Pancreas (tissue), 10 donors: ENCODE data around the gene AP5Z1. TPM values are rescaled to one million over a fixed set of nuclear protein-coding genes. Genes with fewer than 3 reads are reported as not detected.

Source experiments
- ATAC-seq, 4 donors: fragments of 200-7000 bp; cut with Tn5 transposase; one replicate each; pipeline versions ENCODE4 v1.8.0 to v1.9.1; 2020; ENCODE audit warnings: mild to moderate bottlenecking in 4 of 4, moderate library complexity in 4 of 4
- DNase-seq, 6 donors: peaks; one replicate each; pipeline ENCODE4 v3.0.0-alpha.2; 2020
- FAIRE-seq: peaks from 2 replicates; lab custom pipeline; 2012; peaks lifted over from hg19 to GRCh38; lab: Jason Lieb, UNC
- H3K27ac ChIP-seq, 4 donors: fragments of 200-600 bp; sonication (generic); 1 replicate in 3 of 4; 2 replicates in 1 of 4; pipeline versions ENCODE4 v1.5.0 to v1.8.0; 2020
- H3K27me3 ChIP-seq, 4 donors: fragments of 200-600 bp; one replicate each; pipeline ENCODE4 v1.8.0; 2021
- H3K36me3 ChIP-seq, 3 donors: fragments of 200-600 bp; sonication (generic) in 1 of 3; one replicate each; pipeline versions ENCODE4 v1.5.0 to v1.8.0; 2020 to 2021
- H3K4me1 ChIP-seq, 3 donors: fragments of 200-600 bp; one replicate each; pipeline ENCODE4 v1.8.0; 2021
- H3K4me3 ChIP-seq, 4 donors: fragments of 200-600 bp; sonication (generic) in 2 of 4; one replicate each; pipeline versions ENCODE4 v1.5.0 to v1.8.0; 2020 to 2021
- H3K9me3 ChIP-seq, 4 donors: fragments of 200-600 bp; one replicate each; pipeline ENCODE4 v1.8.0; 2021
- WGBS, 2 donors: extraction: QIAGEN DNeasy Blood & Tissue Kit; methylation state at CpG; one replicate each; pipeline ENCODE4 v1.1.7; 2013; 5-methylcytosine and 5-hydroxymethylcytosine counted together
- intact Hi-C, 3 donors: fragments of 100-400 bp; cut with DNase I; formaldehyde crosslinking; loops; one replicate each; pipeline versions ENCODE4 v1.11.1 to v1.14.2; 2022
- polyA plus RNA-seq, 2 donors: library from polyadenylated mRNA; stranded (reverse); fragments of 200-250 nt; gene quantifications; one replicate each; pipeline ENCODE4 v1.2.3, GENCODE V29; 2013
- total RNA-seq, 6 donors: library from RNA; stranded (reverse); fragmentation: NEBNext Ultra II Directional in 4 of 6; extraction: Animal tissue kit (Norgen Biotek cat#: 25700) in 4 of 6; gene quantifications; one replicate each; pipeline versions ENCODE4 v1.2.1 to v1.2.4, GENCODE V29; 2021 to 2023
- TF ChIP-seq, protein P1 (sequence below), 4 donors: fragments of 200-600 bp; sonication (generic) in 3 of 4; IDR thresholded peaks; one replicate each; pipeline versions ENCODE4 v1.5.0 to v1.8.0; 2021; ENCODE audit warnings: antibody characterized with exemption in 4 of 4
- donor health status: healthy with polysubstance abuse.
- donor health status: DM: no; HTN: no; CAD: no; lungs with moderate emphysema.
- donor health status: DM: no; HTN: no; CAD: no.
- donor health status: control.
- donor health status: control.
- donor health status: Bipolar disorder and iron deficiency.
- donor health status: DM: yes; HTN: yes; CAD: no.
- donor health status: DM: no; HTN: no; CAD: no.
- donor health status: DM: no; HTN: no; CAD: no.
- donor health status: DM: yes; HTN: yes; CAD: no.

The AP5Z1 gene
- total RNA-seq (10 to 100 TPM; 12.8 to 28.8 (median 16.9) TPM), polyA plus RNA-seq (10 to 100 TPM; 80.5 to 81.2 TPM)

- TF ChIP-seq, protein P1, sequence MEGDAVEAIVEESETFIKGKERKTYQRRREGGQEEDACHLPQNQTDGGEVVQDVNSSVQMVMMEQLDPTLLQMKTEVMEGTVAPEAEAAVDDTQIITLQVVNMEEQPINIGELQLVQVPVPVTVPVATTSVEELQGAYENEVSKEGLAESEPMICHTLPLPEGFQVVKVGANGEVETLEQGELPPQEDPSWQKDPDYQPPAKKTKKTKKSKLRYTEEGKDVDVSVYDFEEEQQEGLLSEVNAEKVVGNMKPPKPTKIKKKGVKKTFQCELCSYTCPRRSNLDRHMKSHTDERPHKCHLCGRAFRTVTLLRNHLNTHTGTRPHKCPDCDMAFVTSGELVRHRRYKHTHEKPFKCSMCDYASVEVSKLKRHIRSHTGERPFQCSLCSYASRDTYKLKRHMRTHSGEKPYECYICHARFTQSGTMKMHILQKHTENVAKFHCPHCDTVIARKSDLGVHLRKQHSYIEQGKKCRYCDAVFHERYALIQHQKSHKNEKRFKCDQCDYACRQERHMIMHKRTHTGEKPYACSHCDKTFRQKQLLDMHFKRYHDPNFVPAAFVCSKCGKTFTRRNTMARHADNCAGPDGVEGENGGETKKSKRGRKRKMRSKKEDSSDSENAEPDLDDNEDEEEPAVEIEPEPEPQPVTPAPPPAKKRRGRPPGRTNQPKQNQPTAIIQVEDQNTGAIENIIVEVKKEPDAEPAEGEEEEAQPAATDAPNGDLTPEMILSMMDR (IDR thresholded peaks at IDR 0.05): no peak
- Histone ChIP-seq H3K36me3 (no peaks in the 10 kb centered on the region), H3K27me3 (no peaks in the 10 kb centered on the region), H3K4me1 (peaks cover 0 to 19% (median 0%) of the 10 kb centered on the region in 3 donors), H3K27ac (peak within 1 kb of the TSS; percentile 94 to 98 (median 96)), H3K9me3 (no peaks in the 10 kb centered on the region), H3K4me3 (peak within 1 kb of the TSS; percentile 85 to 96 (median 92))
- 0% methylated on average over 54 to 55 of the region's 55 CpGs for WGBS, 2 donors
- peak; percentile 95 to 99 (median 98) for ATAC-seq
- intact Hi-C loops: no loop called here
- peak; percentile 94 to 98 (median 95) for DNase-seq
- no peak for FAIRE-seq
These were observed at the start of gene AP5Z1 for GRCh38 chr7:4775250-4775847. AP5Z1 (plus strand) TSS chr7:4775623; CDS start chr7:4775716, 93 bp downstream.

DNA sequence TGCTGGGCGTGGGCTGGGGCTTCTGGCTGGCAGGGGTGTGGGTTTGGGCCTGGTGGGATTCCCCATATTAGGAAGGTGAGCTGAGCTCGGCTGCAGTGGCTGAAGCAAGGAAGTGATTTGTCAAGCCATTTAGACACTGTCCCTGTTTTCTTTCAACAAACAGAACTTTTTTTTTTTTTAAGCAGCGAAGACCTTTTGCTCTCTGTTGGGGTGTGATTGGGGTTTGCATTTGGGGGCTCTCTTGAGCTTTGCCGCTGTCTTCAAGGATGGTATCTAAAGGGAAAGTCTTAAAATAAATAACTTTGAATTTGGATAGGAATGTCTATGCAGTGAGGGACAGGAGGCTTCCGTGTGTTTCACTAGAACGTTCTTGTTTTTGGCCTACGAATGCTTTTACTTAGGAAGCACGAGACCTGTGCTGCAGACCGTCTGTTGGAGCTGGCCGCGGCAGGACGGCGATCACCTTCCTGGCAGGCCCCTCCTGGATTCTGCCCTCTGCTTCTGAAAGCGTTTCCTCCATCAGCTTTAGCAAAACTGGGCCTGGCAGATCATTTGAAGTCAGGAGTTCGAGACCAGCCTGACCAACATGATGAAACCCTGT is 49.5 kb upstream of the AP5Z1 start:
- no peaks in the 10 kb centered on the region for H3K27me3 ChIP-seq
- peak overlapping the region; percentile 65 to 94 (median 81) for H3K27ac ChIP-seq
- DNase-seq (no peak), FAIRE-seq (no peak), ATAC-seq (peak in 1 of 4 donors; percentile 1)
- peaks cover 0 to 2% (median 0%) of the 10 kb centered on the region in 3 donors for H3K4me1 ChIP-seq
- H3K36me3 ChIP-seq: no peaks in the 10 kb centered on the region
- 66 to 74% methylated on average over 15 of the region's 15 CpGs for whole genome bisulfite sequencing, 2 donors
- H3K4me3 ChIP-seq: peak overlapping the region; percentile 14 to 52 (median 27)
- no peaks in the 10 kb centered on the region for H3K9me3 ChIP-seq
- TF ChIP-seq, protein P1 (IDR thresholded peaks at IDR 0.05): no peak
- intact Hi-C loops: no loop called here

GRCh38 chr7:4726566-4726965 is 48.9 kb upstream of the AP5Z1 start:
- no peak for DNase-seq
- Histone ChIP-seq H3K9me3 (no peaks in the 10 kb centered on the region), H3K4me3 (no peak overlapping the region), H3K4me1 (peaks cover 0 to 2% (median 0%) of the 10 kb centered on the region in 3 donors), H3K36me3 (no peaks in the 10 kb centered on the region), H3K27me3 (no peaks in the 10 kb centered on the region), H3K27ac (peak overlapping the region in 2 of 4 donors; percentile 70 to 92)
- no peak for FAIRE-seq
- TF ChIP-seq, protein P1 (IDR thresholded peaks at IDR 0.05): no peak
- intact Hi-C loops: no loop called here
- ATAC-seq: no peak
- 94 to 95% methylated on average over 9 of the region's 9 CpGs for WGBS, 2 donors

DNA sequence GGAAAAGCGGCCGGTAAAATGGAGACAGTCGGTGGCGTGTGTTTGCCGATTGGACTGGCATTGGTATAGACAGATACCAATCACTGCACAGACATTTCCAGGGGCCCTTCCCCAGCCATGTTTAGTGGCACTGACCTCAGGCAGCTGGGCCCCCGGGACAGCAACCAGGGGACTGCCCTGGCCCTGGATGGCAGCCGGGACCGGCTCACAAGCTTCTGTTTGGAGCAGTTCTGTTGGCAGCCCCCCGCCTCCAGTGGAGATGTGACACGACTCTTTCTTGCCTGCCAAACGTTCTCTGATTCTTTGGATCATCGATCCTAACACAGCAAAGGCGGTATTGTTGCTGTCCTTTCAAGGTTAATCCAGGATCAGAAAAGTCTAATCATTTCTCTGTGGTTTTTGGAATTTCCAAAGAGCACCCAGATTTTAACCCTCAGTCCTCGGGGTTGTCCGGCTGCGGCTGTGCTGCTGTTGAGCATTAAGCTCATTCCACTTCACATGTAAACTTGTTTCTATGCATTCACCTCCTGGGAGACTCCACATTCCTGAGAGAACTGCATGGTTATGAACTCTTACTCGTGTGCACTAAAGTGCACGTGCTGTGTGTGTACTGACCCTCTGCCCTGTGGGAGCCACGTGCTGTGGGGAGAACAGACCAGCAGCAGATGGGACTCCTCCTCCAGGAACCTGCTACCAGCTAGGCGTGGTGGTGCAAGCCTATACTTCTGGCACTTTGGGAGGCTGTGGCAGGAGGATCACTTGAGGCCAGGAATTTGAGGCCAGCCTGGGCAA is 47.3 kb upstream of the AP5Z1 start:
- Histone ChIP-seq H3K4me3 (no peak overlapping the region), H3K27ac (no peak overlapping the region), H3K27me3 (no peaks in the 10 kb centered on the region), H3K4me1 (peaks cover 0 to 2% (median 0%) of the 10 kb centered on the region in 3 donors), H3K36me3 (no peaks in the 10 kb centered on the region), H3K9me3 (no peaks in the 10 kb centered on the region)
- TF ChIP-seq, protein P1 (IDR thresholded peaks at IDR 0.05): no peak
- FAIRE-seq (no peak), ATAC-seq (no peak), DNase-seq (no peak)
- intact Hi-C loops: no loop called here
- WGBS, 2 donors: 91 to 92% methylated on average over 20 of the region's 20 CpGs
